ENCODE measurements around the gene CLPTM1L. TPM values are rescaled to one million over a fixed set of nuclear protein-coding genes. Genes with fewer than 3 reads are reported as not detected.
"Not testable (repeated sequence)": the region's sequence is repeated elsewhere in the genome, so short reads cannot be mapped to it uniquely, and the experiment has no call there.

CLPTM1L gene
- polyA plus RNA-seq, 4 donors: 122 to 130 (median 129) TPM

DNA sequence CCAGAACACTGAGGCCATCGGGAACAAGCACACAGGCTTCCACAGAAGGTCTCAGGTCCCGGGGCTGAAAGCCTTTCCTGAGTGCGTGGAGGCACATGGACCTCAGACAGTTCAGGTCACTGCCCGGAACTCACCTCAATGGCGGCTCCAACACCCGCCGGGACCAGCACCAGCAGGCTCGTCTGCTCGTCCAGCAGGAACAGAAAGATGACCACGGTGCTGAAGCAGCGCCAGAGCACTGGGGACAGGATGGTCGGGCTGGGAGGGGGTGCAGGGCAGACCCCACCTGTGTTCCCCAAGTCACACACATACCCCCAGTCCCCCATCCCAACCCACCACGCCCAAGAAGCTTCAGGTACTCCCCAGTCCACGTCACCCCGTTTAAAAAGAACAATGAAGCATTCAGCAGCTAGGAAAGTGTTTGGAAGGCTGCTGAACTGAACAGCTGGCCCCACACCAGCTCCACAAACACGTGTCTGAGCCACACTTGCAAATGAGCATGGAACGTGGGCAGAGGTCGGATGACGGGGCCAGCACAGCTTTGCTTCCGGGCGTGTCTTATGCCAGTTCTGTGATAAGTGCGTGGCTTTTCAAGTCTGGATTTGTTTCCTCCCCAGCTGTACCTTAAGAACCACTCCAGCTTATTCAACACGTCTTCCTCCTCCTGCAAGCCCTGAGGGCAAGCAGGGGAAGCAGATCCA, 14.6 kb downstream of the CLPTM1L start:
- DNase-seq (ENCODE audit: low read depth in 4 of 4, low spot score in 2 of 4): no peak

DNA sequence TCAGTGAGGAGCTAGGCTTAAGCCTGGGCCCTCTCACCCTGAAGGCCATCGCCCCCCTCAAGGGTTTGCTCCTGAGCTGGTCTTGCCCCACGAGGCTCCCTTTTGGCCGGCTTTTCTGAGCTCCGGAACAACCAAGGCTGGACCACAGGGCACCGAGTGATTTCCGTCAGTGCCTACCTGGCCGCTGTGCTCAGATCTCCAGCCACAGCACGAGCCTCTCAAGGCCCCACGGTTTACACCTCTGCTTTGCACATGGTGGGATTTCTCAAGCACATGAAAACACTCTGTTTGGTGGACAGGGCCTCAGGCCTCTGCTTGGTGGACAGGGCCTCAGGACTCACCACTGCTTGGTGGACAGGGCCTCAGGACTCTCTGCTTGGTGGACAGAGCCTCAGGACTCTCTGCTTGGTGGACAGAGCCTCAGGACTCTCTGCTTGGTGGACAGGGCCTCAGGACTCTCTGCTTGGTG, 15.8 kb downstream of the CLPTM1L start:
- no peak for DNase-seq (ENCODE audit: low read depth in 4 of 4, low spot score in 2 of 4)

DNA sequence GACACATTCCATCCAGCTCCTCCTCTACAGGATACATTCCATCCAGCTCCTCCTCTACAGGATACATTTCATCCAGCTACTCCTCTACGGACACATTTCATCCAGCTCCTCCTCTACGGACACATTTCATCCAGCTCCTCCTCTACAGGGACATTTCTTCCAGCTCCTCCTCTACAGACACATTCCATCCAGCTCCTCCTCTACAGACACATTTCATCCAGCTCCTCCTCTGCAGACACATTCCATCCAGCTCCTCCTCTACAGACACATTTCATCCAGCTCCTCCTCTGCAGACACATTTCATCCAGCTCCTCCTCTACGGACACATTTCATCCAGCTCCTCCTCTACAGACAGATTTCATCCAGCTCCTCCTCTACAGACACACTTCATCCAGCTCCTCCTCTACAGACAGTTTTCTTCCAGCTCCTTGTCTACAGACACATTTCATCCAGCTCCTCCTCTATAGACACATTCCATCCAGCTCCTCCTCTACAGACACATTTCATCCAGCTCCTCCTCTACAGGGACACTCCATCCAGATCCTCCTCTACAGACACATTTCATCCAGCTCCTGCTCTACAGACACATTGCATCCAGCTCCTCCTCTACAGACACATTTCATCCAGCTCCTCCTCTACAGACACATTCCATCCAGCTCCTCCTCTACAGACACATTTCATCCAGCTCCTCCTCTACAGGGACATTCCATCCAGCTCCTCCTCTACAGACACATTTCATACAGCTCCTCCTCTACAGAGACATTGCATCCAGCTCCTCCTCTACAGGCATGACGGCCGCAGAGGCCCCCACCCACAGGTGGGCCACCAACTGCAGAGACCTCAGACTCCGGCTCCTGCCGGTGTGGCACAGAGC, 16.4 kb downstream of the CLPTM1L start:
- not testable (repeated sequence) for DNase-seq (ENCODE audit: low read depth in 4 of 4, low spot score in 2 of 4)

- not testable (repeated sequence) for DNase-seq (ENCODE audit: low read depth in 4 of 4, low spot score in 2 of 4)
Observed at GRCh38 chr5:1326901-1327756, 17.8 kb downstream of the CLPTM1L start.

- not testable (repeated sequence) for DNase-seq (ENCODE audit: low read depth in 4 of 4, low spot score in 2 of 4)
Observed at GRCh38 chr5:1326532-1326875, 18.4 kb downstream of the CLPTM1L start.

DNA sequence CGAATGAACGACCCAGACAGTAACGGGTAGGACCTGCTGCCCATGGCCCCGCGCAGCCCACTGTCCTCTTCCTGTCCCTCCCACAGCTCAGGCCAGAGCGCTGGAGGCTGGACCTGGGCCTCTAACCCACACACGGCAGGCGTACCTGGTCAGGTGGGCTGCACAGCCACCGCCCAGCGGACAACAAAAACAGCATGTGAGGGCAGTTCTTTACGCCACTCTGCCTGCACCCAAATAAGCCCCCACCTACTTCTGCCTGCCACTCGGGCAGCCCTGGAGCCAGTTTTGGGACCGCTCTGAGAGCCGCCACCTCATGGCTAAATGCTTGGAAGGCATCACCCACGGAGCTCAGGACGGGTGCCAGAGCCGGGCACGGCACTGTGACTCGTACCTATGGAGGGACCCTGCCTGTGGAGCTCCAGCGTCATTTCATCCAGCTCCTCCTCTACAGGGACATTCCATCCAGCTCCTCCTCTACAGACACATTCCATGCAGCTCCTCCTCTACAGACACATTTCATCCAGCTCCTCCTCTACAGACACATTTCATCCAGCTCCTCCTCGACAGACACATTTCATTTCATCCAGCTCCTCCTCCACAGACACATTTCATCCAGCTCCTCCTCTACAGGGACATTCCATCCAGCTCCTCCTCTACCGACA, 18.9 kb downstream of the CLPTM1L start:
- DNase-seq (ENCODE audit: low read depth in 4 of 4, low spot score in 2 of 4): no peak

DNA sequence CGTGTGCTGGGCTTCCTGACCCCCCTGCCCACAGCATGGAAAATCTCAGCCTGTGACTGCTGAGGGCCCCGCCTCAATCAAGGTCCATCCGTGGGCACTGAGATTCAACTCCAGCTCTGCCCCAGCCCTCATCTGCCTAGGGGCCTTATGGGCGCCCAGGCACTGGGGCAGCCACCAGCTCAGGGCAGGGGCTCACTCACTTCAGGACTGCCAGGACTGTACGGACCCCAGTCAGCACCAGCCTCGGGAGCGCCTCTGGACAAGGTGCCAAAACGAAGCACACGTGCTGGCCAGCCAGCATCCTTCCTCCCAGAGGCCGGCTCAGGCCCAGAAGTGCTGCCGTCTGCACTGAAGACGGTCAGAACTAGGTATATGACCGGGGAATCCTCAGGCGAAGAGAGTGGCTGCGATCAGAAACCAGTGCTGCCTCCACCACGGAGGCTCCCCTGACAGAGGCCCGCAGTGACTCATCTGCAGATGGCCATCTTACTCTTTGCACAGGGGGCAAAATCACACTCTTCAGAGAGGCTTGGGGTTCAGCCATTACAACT, 19.6 kb downstream of the CLPTM1L start:
- DNase-seq (ENCODE audit: low read depth in 4 of 4, low spot score in 2 of 4): no peak

DNA sequence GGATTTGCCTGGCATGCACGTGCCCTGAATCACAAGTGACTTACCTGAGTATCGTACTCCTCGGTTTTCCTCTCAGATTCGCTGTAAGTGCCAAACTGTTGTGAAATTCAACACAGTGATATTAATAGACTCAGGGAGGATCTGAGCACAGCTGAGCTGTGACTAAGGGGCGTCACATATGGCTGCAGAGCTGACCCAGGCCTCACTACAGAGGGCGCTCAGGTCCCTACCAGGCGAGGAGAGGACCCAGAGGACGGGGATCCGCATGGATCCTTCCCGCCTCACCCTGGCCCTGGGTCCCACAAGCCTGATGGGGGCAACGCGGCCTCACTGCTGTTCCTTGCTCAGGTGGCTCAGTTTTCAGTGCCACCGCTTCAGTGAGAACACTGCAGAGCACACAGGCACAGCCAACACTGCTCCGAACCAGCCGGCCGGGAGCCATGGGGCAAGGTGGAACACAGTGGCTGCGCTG, 20.1 kb downstream of the CLPTM1L start:
- DNase-seq (ENCODE audit: low read depth in 4 of 4, low spot score in 2 of 4): no peak

DNA sequence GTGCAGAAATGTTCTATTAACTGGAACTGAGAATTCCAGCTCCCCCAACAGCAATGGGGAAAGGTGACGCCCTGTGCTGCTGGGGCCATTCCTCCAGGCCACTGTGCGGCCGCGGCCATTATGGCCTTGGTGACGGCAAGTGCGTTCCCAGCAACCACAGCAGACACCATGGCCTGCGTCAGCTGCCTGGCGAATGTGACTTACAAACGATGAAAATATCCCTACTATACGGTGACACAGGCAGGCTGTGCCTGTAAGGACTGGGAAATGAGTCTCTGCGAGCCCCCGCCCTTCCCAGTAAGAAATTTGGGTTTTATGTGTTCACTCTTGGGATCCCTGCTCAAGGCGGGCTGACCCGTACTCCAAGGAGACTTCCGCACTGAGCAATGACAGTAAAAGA, 20.6 kb downstream of the CLPTM1L start:
- no peak for DNase-seq (ENCODE audit: low read depth in 4 of 4, low spot score in 2 of 4)

DNA sequence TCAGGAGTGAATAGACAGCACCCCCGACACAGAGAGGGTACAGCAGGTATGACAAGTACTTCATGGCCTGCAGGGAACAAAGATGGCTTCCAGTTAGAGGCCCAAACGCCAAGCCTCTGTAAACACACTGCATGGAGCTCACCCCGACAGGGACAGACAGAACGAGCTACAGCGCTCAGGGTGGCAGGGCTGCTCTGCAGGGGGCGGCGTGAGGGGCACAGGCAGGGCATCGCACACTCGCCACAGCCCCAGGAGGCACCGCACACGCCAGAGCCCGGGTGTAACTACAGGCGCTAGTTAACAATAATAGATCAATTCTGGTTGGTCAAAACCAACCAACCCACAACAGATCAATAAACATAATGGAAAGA, 21.1 kb downstream of the CLPTM1L start:
- no peak for DNase-seq (ENCODE audit: low read depth in 4 of 4, low spot score in 2 of 4)

DNA sequence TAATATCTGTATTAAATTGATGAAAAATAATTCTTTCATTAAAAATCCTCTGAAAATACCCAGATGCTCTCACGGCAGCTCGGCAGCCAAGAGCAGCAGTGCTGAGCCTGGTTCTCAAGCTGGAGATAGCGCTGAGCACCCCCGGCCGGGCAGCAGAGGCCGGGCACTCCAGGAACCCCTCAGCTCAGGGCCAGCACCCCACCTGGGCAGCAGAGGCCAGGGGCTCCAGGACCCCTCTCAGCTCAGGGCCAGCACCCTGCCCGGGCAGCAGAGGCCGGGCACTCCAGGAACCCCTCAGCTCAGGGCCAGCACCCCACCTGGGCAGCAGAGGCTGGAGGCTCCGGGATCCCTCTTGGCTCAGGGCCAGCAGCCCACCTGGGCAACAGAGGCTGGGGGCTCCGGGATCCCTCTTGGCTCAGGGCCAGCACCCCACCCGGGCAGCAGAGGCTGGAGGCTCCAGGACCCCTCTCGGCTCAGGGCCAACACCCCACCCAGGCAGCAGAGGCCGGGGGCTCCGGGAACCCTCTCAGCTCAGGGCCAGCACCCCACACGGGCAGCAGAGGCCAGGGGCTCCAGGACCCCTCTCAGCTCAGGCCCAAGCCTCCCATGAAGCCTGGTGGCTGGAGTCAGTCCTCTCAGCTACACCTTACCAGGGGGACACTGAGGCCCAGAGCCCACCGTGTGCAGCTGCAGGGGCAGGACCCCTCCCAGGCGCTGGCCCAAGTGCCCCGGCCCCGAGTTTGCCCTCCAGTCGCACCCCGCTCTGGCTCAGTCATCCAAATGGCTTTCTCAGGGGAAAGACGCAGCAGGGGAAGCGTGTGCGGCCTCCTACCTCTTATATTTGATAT, 21.7 kb downstream of the CLPTM1L start:
- DNase-seq (ENCODE audit: low read depth in 4 of 4, low spot score in 2 of 4): no peak

GRCh38 chr5:1322036-1322900, 22.6 kb downstream of the CLPTM1L start:
- DNase-seq (ENCODE audit: low read depth in 4 of 4, low spot score in 2 of 4): no peak

- DNase-seq (ENCODE audit: low read depth in 4 of 4, low spot score in 2 of 4): no peak
Observed at GRCh38 chr5:1321576-1321975, 23.3 kb downstream of the CLPTM1L start.

- no peak for DNase-seq (ENCODE audit: low read depth in 4 of 4, low spot score in 2 of 4)
Observed at GRCh38 chr5:1320436-1321344, 24.2 kb downstream of the CLPTM1L start.

DNA sequence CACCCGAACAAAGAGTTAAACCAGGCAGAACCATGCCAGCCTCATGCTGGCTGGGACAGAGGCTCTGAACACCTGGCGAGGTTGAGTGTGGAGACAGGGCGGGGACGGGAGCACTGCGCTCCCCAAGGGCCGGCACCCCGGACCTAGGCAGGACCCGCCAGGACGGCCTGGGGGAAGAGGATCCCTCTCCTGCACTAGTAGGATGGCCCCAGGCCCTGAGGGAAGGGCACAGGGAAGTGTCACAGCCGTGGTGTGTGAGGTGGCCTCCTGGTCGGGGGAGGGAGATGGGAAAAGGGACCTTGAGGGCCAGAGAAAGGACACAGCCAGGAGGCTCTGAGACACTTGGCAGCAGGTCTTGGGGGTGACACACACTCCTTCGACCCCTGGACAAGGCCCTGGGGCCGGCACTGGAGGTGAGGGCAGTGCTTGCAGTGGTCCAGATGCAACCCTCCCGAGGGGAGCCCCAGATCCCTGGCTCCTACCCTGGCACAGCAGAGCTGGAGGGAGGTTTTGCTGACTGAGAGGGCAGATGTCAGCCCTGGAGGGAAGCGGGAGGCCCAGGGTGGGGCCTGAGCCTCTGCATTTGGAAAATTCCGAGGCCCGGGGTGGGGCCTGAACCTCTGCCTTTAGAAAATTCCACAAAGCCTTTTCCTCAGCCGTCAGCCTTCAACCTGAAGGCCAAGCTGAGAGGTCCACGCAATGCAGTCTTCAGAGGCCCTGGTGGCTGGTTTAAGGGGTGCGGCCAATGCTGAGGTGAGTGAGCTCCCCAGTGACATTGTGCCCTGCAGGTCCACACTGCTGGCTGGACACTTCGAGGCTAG, 25.3 kb downstream of the CLPTM1L start:
- no peak for DNase-seq (ENCODE audit: low read depth in 4 of 4, low spot score in 2 of 4)

DNA sequence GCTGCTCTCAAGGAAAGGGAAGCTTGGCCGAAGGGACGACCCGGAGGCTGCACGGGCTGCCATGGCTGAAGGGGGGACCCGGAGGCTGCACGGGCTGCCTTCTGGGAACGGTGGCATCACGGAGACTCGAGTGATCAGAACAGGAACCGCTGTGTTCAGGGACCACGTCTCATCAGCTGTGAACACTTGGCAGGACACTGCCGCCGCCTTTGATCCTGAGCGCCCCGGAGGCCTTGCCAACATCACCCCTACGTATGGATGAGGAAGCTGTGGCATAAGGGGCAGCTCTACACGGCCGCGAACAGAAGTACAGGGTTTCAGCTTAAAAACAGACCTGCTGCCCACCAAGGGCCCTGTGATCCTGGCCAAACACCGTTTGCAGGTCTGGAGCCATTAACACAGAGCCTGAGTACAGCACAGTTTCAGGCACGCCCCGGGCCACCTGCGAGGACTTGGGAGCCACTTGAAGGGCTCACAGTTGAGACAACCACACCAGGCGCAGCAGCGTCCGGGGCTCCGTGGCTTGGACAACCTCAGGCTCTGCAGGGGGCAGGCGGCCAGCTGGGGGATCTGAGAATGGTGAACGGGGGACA, 26.1 kb downstream of the CLPTM1L start:
- DNase-seq (ENCODE audit: low read depth in 4 of 4, low spot score in 2 of 4): no peak

Data from left renal cortex interstitium (tissue), 4 donors.